Measurements from ENCODE around the gene NUCB2. TPM values are rescaled to one million over a fixed set of nuclear protein-coding genes. Genes with fewer than 3 reads are reported as not detected.

NUCB2 gene
- total and polyA plus RNA-seq, 10 of the 15 experiments (the other 5 are each of a cell fraction or from before 2014, with no cell fraction given), result 16.0 to 74.1 (median 52.1) TPM

GRCh38 chr11:17331669-17332068 is 55.1 kb downstream of the NUCB2 start (continued):
- TF ChIP-seq, protein P1, sequence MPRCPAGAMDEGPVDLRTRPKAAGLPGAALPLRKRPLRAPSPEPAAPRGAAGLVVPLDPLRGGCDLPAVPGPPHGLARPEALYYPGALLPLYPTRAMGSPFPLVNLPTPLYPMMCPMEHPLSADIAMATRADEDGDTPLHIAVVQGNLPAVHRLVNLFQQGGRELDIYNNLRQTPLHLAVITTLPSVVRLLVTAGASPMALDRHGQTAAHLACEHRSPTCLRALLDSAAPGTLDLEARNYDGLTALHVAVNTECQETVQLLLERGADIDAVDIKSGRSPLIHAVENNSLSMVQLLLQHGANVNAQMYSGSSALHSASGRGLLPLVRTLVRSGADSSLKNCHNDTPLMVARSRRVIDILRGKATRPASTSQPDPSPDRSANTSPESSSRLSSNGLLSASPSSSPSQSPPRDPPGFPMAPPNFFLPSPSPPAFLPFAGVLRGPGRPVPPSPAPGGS (IDR thresholded peaks at IDR 0.05; ENCODE audit: borderline replicate concordance, insufficient read depth, low read depth, low read length, poor library complexity, severe bottlenecking), result no peak
- TF ChIP-seq NFYA (IDR thresholded peaks at IDR 0.05; ENCODE audit: borderline replicate concordance, low read depth, low read length) (no peak), FOS (IDR thresholded peaks at IDR 0.05; ENCODE audit: borderline replicate concordance, extremely low read depth, insufficient read length) (no peak), HDAC6 (IDR thresholded peaks at IDR 0.05; ENCODE audit: unreplicated experiment) (no peak)

GRCh38 chr11:17333799-17334586 is 57.5 kb downstream of the NUCB2 start:
- in situ Hi-C loops (cut with MboI) (no loop called here), intact Hi-C loops (cut with micrococcal nuclease; ENCODE audit: unreplicated experiment) (no loop called here)
- Histone ChIP-seq H3K9ac (ENCODE audit: control insufficient read depth, insufficient read depth, low read length) (no peak overlapping the region), H3K9me3 (replicated peaks; ENCODE audit: control insufficient read depth, insufficient read depth, low read length) (no peaks in the 10 kb centered on the region), H3K36me3 (ENCODE audit: control insufficient read depth in 2 of 2, insufficient read depth in 2 of 2, low read length in 1 of 2) (no peaks in the 10 kb centered on the region), H2AFZ (ENCODE audit: control insufficient read depth, low read depth, low read length) (no peak overlapping the region), H3K4me1 (ENCODE audit: control insufficient read depth, insufficient read depth, low read length) (no peaks in the 10 kb centered on the region), H4K20me1 (ENCODE audit: control insufficient read depth, insufficient read depth) (no peaks in the 10 kb centered on the region), H3K79me2 (ENCODE audit: control insufficient read depth, insufficient read depth, low read length) (no peaks in the 10 kb centered on the region), H3K27me3 (replicated peaks in 1 of 2; ENCODE audit: control insufficient read depth in 2 of 2, insufficient read depth in 2 of 2, low read length in 1 of 2) (no peaks in the 10 kb centered on the region), H3K27ac (ENCODE audit: control insufficient read depth, insufficient read depth) (no peak overlapping the region), H3K4me3 (no peak overlapping the region), H3K4me2 (ENCODE audit: control insufficient read depth, insufficient read depth) (no peak overlapping the region)
- WGBS (ENCODE audit: insufficient coverage, insufficient replicate concordance, low lambda C conversion rate, missing lambda C conversion rate), result 71% methylated on average over 4 of the region's 4 CpGs
- SMC1A ChIA-PET (ENCODE audit: uncharacterized antibody, unreplicated experiment), result interaction anchor here (0.8 to 1.5 kb wide), 2 partner anchors 10 to 185 kb away, joined by 3 read pairs; no protein-coding TSS in a partner anchor
- RAD21 ChIA-PET (ENCODE audit: unreplicated experiment), result interaction anchor here (0.6 kb wide), 1 partner anchor 22 kb away, joined by 3 read pairs; no protein-coding TSS in a partner anchor
- FAIRE-seq, result no peak
- no peak for DNase-seq (ENCODE audit: low read depth, low spot score)
- CTCF ChIA-PET, result interaction anchor here (0.9 kb wide), 1 partner anchor 86 kb away, joined by 3 read pairs; no protein-coding TSS in a partner anchor
- POLR2A ChIA-PET, result interaction anchor here (0.6 kb wide), 1 partner anchor 21 kb away, joined by 4 read pairs; no protein-coding TSS in a partner anchor
- ATAC-seq, result no peak
- BruUV-seq (replicated peaks), result no TSS peak
- TF ChIP-seq NKRF (conservative IDR thresholded peaks at IDR 0.05) (no peak), CBX5 (IDR thresholded peaks at IDR 0.05; ENCODE audit: low read depth) (no peak), TBL1XR1 (IDR thresholded peaks at IDR 0.05; ENCODE audit: low read depth, low read length) (no peak), CREM (IDR thresholded peaks at IDR 0.05; ENCODE audit: low read depth) (no peak), ZNF384 (IDR thresholded peaks at IDR 0.05; ENCODE audit: borderline replicate concordance, low read depth, low read length) (no peak), SREBF2 (IDR thresholded peaks at IDR 0.05; ENCODE audit: low read length) (no peak), ZZZ3 (IDR thresholded peaks at IDR 0.05; ENCODE audit: control insufficient read depth, insufficient read length, low read depth) (no peak), ZNF687 (IDR thresholded peaks at IDR 0.05) (no peak), FOXM1 (IDR thresholded peaks at IDR 0.05; ENCODE audit: low read depth, low read length) (no peak), POLR2A (IDR thresholded peaks at IDR 0.05; ENCODE audit: low read depth, low read length) (no peak), ZNF217 (IDR thresholded peaks at IDR 0.05) (no peak)

All from GM12878 (cell line).